Measurements from ENCODE around the gene RAB18. TPM values are rescaled to one million over a fixed set of nuclear protein-coding genes. Genes with fewer than 3 reads are reported as not detected.
"Not testable (repeated sequence)": the region's sequence is repeated elsewhere in the genome, so short reads cannot be mapped to it uniquely, and the experiment has no call there.

RAB18 gene
- total RNA-seq, 1 donor, result 47.8 TPM

DNA sequence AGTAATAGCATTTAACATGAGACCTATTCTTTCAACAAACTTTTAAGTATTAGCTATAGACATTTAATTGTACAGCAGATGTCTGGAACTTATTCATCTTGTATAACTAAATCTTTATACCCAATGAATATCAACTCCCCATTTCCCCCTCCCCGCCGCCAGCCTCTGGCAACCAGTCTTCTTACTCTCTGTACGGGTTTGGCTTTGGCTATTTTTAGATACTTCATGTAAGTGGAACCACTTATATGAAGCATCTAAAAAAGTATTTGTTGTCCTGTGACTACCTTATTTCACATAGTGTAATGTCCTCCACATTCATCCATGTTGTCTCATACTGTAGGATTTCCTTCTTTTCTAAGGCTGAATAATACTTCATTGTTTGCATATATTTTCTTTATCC is 60.8 kb downstream of the RAB18 start:
- TF ChIP-seq, protein P1, sequence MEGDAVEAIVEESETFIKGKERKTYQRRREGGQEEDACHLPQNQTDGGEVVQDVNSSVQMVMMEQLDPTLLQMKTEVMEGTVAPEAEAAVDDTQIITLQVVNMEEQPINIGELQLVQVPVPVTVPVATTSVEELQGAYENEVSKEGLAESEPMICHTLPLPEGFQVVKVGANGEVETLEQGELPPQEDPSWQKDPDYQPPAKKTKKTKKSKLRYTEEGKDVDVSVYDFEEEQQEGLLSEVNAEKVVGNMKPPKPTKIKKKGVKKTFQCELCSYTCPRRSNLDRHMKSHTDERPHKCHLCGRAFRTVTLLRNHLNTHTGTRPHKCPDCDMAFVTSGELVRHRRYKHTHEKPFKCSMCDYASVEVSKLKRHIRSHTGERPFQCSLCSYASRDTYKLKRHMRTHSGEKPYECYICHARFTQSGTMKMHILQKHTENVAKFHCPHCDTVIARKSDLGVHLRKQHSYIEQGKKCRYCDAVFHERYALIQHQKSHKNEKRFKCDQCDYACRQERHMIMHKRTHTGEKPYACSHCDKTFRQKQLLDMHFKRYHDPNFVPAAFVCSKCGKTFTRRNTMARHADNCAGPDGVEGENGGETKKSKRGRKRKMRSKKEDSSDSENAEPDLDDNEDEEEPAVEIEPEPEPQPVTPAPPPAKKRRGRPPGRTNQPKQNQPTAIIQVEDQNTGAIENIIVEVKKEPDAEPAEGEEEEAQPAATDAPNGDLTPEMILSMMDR (IDR thresholded peaks at IDR 0.05; ENCODE audit: extremely low read depth, low read depth, low read length), result no peak
- H3K4me3 ChIP-seq (ENCODE audit: insufficient read depth, low read length), result no peak overlapping the region
- H3K27me3 ChIP-seq (ENCODE audit: insufficient read depth, low read length), result no peaks in the 10 kb centered on the region

GRCh38 chr10:27568196-27569175 is 64.4 kb downstream of the RAB18 start:
- Histone ChIP-seq H3K4me3 (ENCODE audit: insufficient read depth, low read length) (no peak overlapping the region), H3K4me2 (ENCODE audit: insufficient read depth, low read length) (no peak overlapping the region), H4K20me1 (ENCODE audit: insufficient read depth, low read length) (no peaks in the 10 kb centered on the region), H3K36me3 (ENCODE audit: insufficient read depth, low read length) (no peaks in the 10 kb centered on the region), H3K9me3 (ENCODE audit: low read depth, low read length) (no peaks in the 10 kb centered on the region), H3K79me2 (ENCODE audit: insufficient read depth, low read length) (no peaks in the 10 kb centered on the region), H3K27me3 (ENCODE audit: insufficient read depth, low read length) (no peaks in the 10 kb centered on the region), H2AFZ (ENCODE audit: low read length) (no peak overlapping the region), H3K27ac (ENCODE audit: low read depth, low read length) (no peak overlapping the region), H3K4me1 (ENCODE audit: insufficient read depth, low read length) (no peaks in the 10 kb centered on the region)
- TF ChIP-seq, protein P1 (IDR thresholded peaks at IDR 0.05; ENCODE audit: extremely low read depth, low read depth, low read length), result no peak
- no peak for DNase-seq (ENCODE audit: insufficient read length, low spot score, missing footprints)

More for the DNA sequence above, 60.8 kb downstream of the RAB18 start:
- H2AFZ ChIP-seq (ENCODE audit: low read length), result no peak overlapping the region
- no peaks in the 10 kb centered on the region for H3K79me2 ChIP-seq (ENCODE audit: insufficient read depth, low read length)
- H3K4me2 ChIP-seq (ENCODE audit: insufficient read depth, low read length), result no peak overlapping the region
- no peaks in the 10 kb centered on the region for H3K4me1 ChIP-seq (ENCODE audit: insufficient read depth, low read length)
- no peaks in the 10 kb centered on the region for H4K20me1 ChIP-seq (ENCODE audit: insufficient read depth, low read length)
- no peaks in the 10 kb centered on the region for H3K36me3 ChIP-seq (ENCODE audit: insufficient read depth, low read length)
- DNase-seq (ENCODE audit: insufficient read length, low spot score, missing footprints), result no peak
- H3K9me3 ChIP-seq (ENCODE audit: low read depth, low read length), result no peaks in the 10 kb centered on the region
- no peak overlapping the region for H3K27ac ChIP-seq (ENCODE audit: low read depth, low read length)

- Histone ChIP-seq H2AFZ (ENCODE audit: low read length) (no peak overlapping the region), H3K4me3 (ENCODE audit: insufficient read depth, low read length) (no peak overlapping the region), H3K4me2 (ENCODE audit: insufficient read depth, low read length) (no peak overlapping the region), H3K79me2 (ENCODE audit: insufficient read depth, low read length) (no peaks in the 10 kb centered on the region), H4K20me1 (ENCODE audit: insufficient read depth, low read length) (no peaks in the 10 kb centered on the region), H3K36me3 (ENCODE audit: insufficient read depth, low read length) (no peaks in the 10 kb centered on the region), H3K4me1 (ENCODE audit: insufficient read depth, low read length) (no peaks in the 10 kb centered on the region), H3K27me3 (ENCODE audit: insufficient read depth, low read length) (no peaks in the 10 kb centered on the region), H3K27ac (ENCODE audit: low read depth, low read length) (no peak overlapping the region), H3K9me3 (ENCODE audit: low read depth, low read length) (no peaks in the 10 kb centered on the region)
- TF ChIP-seq, protein P1 (IDR thresholded peaks at IDR 0.05; ENCODE audit: extremely low read depth, low read depth, low read length), result no peak
- DNase-seq (ENCODE audit: insufficient read length, low spot score, missing footprints), result no peak
Measured at GRCh38 chr10:27569946-27570345, 65.8 kb downstream of the RAB18 start.

DNA sequence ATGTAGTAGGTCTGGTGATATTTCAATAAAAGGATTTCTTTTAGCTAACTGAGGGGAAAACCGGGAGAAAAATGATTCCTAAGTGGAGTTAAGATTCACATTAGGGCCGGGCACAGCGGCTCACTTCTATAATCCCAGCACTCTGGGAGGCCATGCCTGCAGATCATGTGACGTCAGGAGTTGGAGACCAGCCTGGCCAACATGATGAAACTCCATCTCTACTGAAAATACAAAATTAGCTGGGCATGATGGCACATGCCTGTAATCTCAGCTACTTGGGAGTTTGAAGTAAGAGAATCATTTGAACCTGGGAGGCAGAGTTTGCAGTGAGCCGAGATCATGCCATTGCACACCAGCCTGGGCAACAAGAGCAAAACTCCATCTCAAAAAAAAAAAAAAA is 72.9 kb downstream of the RAB18 start:
- not testable (repeated sequence) for H3K36me3 ChIP-seq (ENCODE audit: insufficient read depth, low read length); H3K27me3 ChIP-seq (ENCODE audit: insufficient read depth, low read length); DNase-seq (ENCODE audit: insufficient read length, low spot score, missing footprints); H3K27ac ChIP-seq (ENCODE audit: low read depth, low read length); H3K9me3 ChIP-seq (ENCODE audit: low read depth, low read length); H3K4me1 ChIP-seq (ENCODE audit: insufficient read depth, low read length); H3K4me3 ChIP-seq (ENCODE audit: insufficient read depth, low read length); H4K20me1 ChIP-seq (ENCODE audit: insufficient read depth, low read length); H3K4me2 ChIP-seq (ENCODE audit: insufficient read depth, low read length); H3K79me2 ChIP-seq (ENCODE audit: insufficient read depth, low read length); H2AFZ ChIP-seq (ENCODE audit: low read length)
